VCaP (cell line): ENCODE results near the gene MLYCD.

Experiments used
- H3K27ac ChIP-seq: fragments of 450-650 bp; 2 replicates; pipeline ENCODE4 v1.5.1; 2017
- CTCF ChIP-seq: fragments of 450-650 bp; conservative IDR thresholded peaks from 2 replicates; pipeline ENCODE4 v1.5.1; 2017; ENCODE audit warnings: mild to moderate bottlenecking, moderate library complexity

MLYCD gene

GRCh38 chr16:83931556-83931955, 32.6 kb downstream of the MLYCD start:
- no peak for TF ChIP-seq CTCF

GRCh38 chr16:83932304-83932703, 33.4 kb downstream of the MLYCD start:
- TF ChIP-seq CTCF, result no peak
- no peak overlapping the region for H3K27ac ChIP-seq

More at GRCh38 chr16:83931556-83931955, 32.6 kb downstream of the MLYCD start:
- no peak overlapping the region for H3K27ac ChIP-seq

GRCh38 chr16:83932955-83933673, 34.2 kb downstream of the MLYCD start:
- TF ChIP-seq CTCF, result no peak
- no peak overlapping the region for H3K27ac ChIP-seq

- no peak for TF ChIP-seq CTCF
- no peak overlapping the region for H3K27ac ChIP-seq
Observed at GRCh38 chr16:83933885-83934683, 35.2 kb downstream of the MLYCD start.

GRCh38 chr16:83934684-83934977, 35.7 kb downstream of the MLYCD start:
- H3K27ac ChIP-seq, result no peak overlapping the region

GRCh38 chr16:83935005-83935857, 36.3 kb downstream of the MLYCD start:
- TF ChIP-seq CTCF, result no peak
- no peak overlapping the region for H3K27ac ChIP-seq

More at GRCh38 chr16:83934684-83934977, 35.7 kb downstream of the MLYCD start:
- no peak for TF ChIP-seq CTCF

- H3K27ac ChIP-seq, result no peak overlapping the region
- no peak for TF ChIP-seq CTCF
Observed at GRCh38 chr16:83935858-83936255, 36.9 kb downstream of the MLYCD start.
